HCT116 (cell line): ENCODE data around the gene CMTM6.

Experiments used
- EGR1 ChIP-seq: IDR thresholded peaks from 2 replicates; pipeline ENCODE4 v1.6.1; 2012; ENCODE audit warnings: low read depth
- EZH2phosphoT487 ChIP-seq: fragments of 200-600 bp; IDR thresholded peaks from 2 replicates; pipeline ENCODE4 v1.6.1; 2018; ENCODE audit warnings: antibody characterized with exemption, borderline replicate concordance
- SIN3A ChIP-seq: IDR thresholded peaks from 2 replicates; pipeline ENCODE4 v1.6.1; 2012; ENCODE audit warnings: low read depth
- TF ChIP-seq, protein P1 (sequence below), 3 experiments: fragments of 200-600 bp in 1 of 3; sonication (generic) in 1 of 3; IDR thresholded peaks in 2 of 3; conservative IDR thresholded peaks in 1 of 3; 2 replicates each; pipeline ENCODE4 v1.5.1; 2012 to 2017; ENCODE audit warnings: low read depth in 2 of 3, low read length in 2 of 3, antibody characterized with exemption in 1 of 3, borderline replicate concordance in 1 of 3, control low read depth in 1 of 3, mild to moderate bottlenecking in 1 of 3, mixed read lengths in 1 of 3, mixed run types in 1 of 3, moderate library complexity in 1 of 3; ENCODE audit not compliant: insufficient read depth in 1 of 3

DNA sequence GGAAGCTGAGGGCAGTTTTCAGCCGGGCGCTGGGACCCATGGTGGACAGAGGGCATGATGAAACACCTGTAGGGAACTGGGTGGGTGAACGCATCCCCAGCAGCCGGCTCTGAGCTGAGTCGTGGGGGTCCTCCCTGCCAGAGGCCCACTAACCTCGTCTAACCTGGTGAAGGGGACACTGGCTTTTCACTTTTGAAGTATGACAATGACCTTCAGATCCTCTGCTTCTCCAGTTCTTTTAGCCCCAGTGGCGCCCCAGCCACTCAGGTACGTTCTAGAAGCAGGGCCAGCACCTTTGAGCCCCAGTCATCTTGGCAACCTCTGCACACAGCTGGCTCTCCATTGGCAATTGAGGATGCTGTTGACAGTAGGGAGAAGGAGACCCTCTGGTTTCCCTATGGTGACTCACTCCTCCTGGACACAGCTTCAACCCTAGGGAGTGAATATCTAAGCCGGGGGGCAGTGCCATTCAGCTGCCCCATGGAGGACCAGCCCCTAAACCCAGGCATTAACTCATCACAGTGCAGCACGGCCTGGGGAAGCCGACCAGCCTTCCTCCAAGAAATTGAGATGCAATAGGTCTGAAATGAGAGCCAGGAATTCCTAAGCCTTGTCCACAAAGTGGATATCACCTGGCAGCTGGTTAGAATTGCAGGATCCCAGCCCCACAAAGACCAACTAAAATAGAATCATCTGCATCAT, 46.1 kb downstream of the CMTM6 start:
- TF ChIP-seq EZH2phosphoT487 (no peak), EGR1 (no peak), SIN3A (no peak)
- TF ChIP-seq, protein P1, sequence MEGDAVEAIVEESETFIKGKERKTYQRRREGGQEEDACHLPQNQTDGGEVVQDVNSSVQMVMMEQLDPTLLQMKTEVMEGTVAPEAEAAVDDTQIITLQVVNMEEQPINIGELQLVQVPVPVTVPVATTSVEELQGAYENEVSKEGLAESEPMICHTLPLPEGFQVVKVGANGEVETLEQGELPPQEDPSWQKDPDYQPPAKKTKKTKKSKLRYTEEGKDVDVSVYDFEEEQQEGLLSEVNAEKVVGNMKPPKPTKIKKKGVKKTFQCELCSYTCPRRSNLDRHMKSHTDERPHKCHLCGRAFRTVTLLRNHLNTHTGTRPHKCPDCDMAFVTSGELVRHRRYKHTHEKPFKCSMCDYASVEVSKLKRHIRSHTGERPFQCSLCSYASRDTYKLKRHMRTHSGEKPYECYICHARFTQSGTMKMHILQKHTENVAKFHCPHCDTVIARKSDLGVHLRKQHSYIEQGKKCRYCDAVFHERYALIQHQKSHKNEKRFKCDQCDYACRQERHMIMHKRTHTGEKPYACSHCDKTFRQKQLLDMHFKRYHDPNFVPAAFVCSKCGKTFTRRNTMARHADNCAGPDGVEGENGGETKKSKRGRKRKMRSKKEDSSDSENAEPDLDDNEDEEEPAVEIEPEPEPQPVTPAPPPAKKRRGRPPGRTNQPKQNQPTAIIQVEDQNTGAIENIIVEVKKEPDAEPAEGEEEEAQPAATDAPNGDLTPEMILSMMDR (IDR thresholded peaks at IDR 0.05 in 2 of 3, conservative IDR thresholded peaks at IDR 0.05 in 1 of 3; ENCODE audit: borderline replicate concordance in 1 of 3, insufficient read depth in 1 of 3, low read depth in 2 of 3, low read length in 2 of 3), result no peak
